Gastroesophageal sphincter (tissue), 4 donors: Measurements from ENCODE around the gene RMP24.
"Not testable (repeated sequence)": the region's sequence is repeated elsewhere in the genome, so short reads cannot be mapped to it uniquely, and the experiment has no call there.

Experiments used
- ATAC-seq: fragments of 150-250 bp; one replicate; pipeline ENCODE4 v1.9.1; 2016; ENCODE audit warnings: mild to moderate bottlenecking, moderate library complexity
- H3K27ac ChIP-seq, 4 donors: fragments of 200-600 bp; sonication (generic) in 3 of 4; 1 replicate in 3 of 4; 2 replicates in 1 of 4; pipeline ENCODE4 v1.5.1; 2016 to 2019
- H3K27me3 ChIP-seq: fragments of 200-600 bp; sonication (generic); one replicate; pipeline ENCODE4 v1.5.1; 2019
- H3K36me3 ChIP-seq, 2 donors: fragments of 200-600 bp; sonication (generic); one replicate each; pipeline ENCODE4 v1.5.1; 2019; ENCODE audit warnings: control low read depth in 1 of 2
- H3K4me1 ChIP-seq, 3 donors: fragments of 200-600 bp; sonication (generic); 1 replicate in 2 of 3; 2 replicates in 1 of 3; pipeline ENCODE4 v1.5.1; 2016 to 2019; ENCODE audit warnings: control low read depth in 2 of 3
- H3K4me3 ChIP-seq, 2 donors: fragments of 200-600 bp; sonication (generic); one replicate each; pipeline ENCODE4 v1.5.1; 2019; ENCODE audit warnings: mild to moderate bottlenecking in 1 of 2, moderate library complexity in 1 of 2
- H3K9me3 ChIP-seq, 3 donors: fragments of 200-600 bp; sonication (generic); one replicate each; pipeline ENCODE4 v1.5.1; 2017 to 2019; ENCODE audit warnings: control low read depth in 2 of 3
- CTCF ChIP-seq, 4 experiments: fragments of 200-600 bp in 2 of 4; fragments of 450-650 bp in 2 of 4; sonication (generic) in 1 of 4; IDR thresholded peaks; one replicate each; pipeline ENCODE4 v1.5.1; 2017 to 2019; ENCODE audit warnings: antibody characterized with exemption in 4 of 4, mild to moderate bottlenecking in 2 of 4, moderate library complexity in 2 of 4
- EP300 ChIP-seq: sonication (generic); formaldehyde crosslinking; IDR thresholded peaks from one replicate; pipeline ENCODE4 v1.6.1; 2017; ENCODE audit warnings: antibody characterized with exemption, mild to moderate bottlenecking
- POLR2A ChIP-seq, 2 donors: fragments of 450-650 bp; IDR thresholded peaks; one replicate each; pipeline ENCODE4 v1.6.1; 2017; ENCODE audit warnings: antibody characterized with exemption in 2 of 2, mild to moderate bottlenecking in 2 of 2, moderate library complexity in 1 of 2
- POLR2AphosphoS5 ChIP-seq: sonication (generic); formaldehyde crosslinking; IDR thresholded peaks from one replicate; pipeline ENCODE4 v1.6.1; 2017; ENCODE audit warnings: antibody characterized with exemption
- WGBS, 2 donors: methylation state at CpG; one replicate each; pipeline ENCODE4 v1.1.5; 2018; ENCODE audit warnings: low coverage in 1 of 2; 5-methylcytosine and 5-hydroxymethylcytosine counted together

The RMP24 gene

GRCh38 chr18:35962320-35962719, 10.2 kb upstream of the RMP24 start:
- Histone ChIP-seq H3K36me3 (no peaks in the 10 kb centered on the region), H3K4me3 (no peak overlapping the region), H3K27ac (no peak overlapping the region), H3K9me3 (peaks cover 0 to 6% (median 0%) of the 10 kb centered on the region in 3 donors), H3K4me1 (no peaks in the 10 kb centered on the region), H3K27me3 (no peaks in the 10 kb centered on the region)
- TF ChIP-seq EP300 (no peak), POLR2A (IDR thresholded peaks at IDR 0.05) (no peak), CTCF (IDR thresholded peaks at IDR 0.05) (no peak), POLR2AphosphoS5 (no peak)
- 76 to 87% methylated on average over 1 to 2 of the region's 2 CpGs for WGBS, 2 donors
- ATAC-seq, result no peak

- Histone ChIP-seq H3K27ac (no peak overlapping the region), H3K27me3 (no peaks in the 10 kb centered on the region), H3K9me3 (peaks cover 0 to 6% (median 0%) of the 10 kb centered on the region in 3 donors), H3K4me1 (no peaks in the 10 kb centered on the region), H3K4me3 (no peak overlapping the region), H3K36me3 (no peaks in the 10 kb centered on the region)
- TF ChIP-seq CTCF (IDR thresholded peaks at IDR 0.05) (no peak), EP300 (no peak), POLR2AphosphoS5 (no peak), POLR2A (IDR thresholded peaks at IDR 0.05) (no peak)
- ATAC-seq, result no peak
Measured at GRCh38 chr18:35964319-35964718, 8.2 kb upstream of the RMP24 start.

- 72 to 100% methylated on average over 2 of the region's 4 CpGs for WGBS, 2 donors
- H3K4me3 ChIP-seq, H3K36me3 ChIP-seq, H3K9me3 ChIP-seq, H3K27ac ChIP-seq, ATAC-seq, H3K27me3 ChIP-seq: not testable (repeated sequence)
- H3K4me1 ChIP-seq, result peaks cover 0 to 13% (median 0%) of the 10 kb centered on the region in 3 donors
Measured at GRCh38 chr18:35967866-35968265, 4.6 kb upstream of the RMP24 start.

- no peaks in the 10 kb centered on the region for H3K27me3 ChIP-seq
- no peaks in the 10 kb centered on the region for H3K36me3 ChIP-seq
- TF ChIP-seq EP300, result no peak
- TF ChIP-seq POLR2AphosphoS5, result no peak
- TF ChIP-seq CTCF (IDR thresholded peaks at IDR 0.05), result no peak
- TF ChIP-seq POLR2A (IDR thresholded peaks at IDR 0.05), result no peak
- H3K9me3 ChIP-seq, result no peaks in the 10 kb centered on the region
- ATAC-seq, result no peak
- no peak overlapping the region for H3K4me3 ChIP-seq
- H3K4me1 ChIP-seq, result peaks cover 2 to 18% (median 2%) of the 10 kb centered on the region in 3 donors
- 75 to 79% methylated on average over 9 of the region's 9 CpGs for WGBS, 2 donors
- H3K27ac ChIP-seq, result no peak overlapping the region
Measured at GRCh38 chr18:35968278-35968880, 4.1 kb upstream of the RMP24 start.

- Histone ChIP-seq H3K4me3 (no peak overlapping the region), H3K4me1 (peaks cover 7 to 31% (median 8%) of the 10 kb centered on the region in 3 donors), H3K27me3 (no peaks in the 10 kb centered on the region), H3K27ac (no peak overlapping the region), H3K36me3 (peaks cover 0 to 1% of the 10 kb centered on the region in 2 donors), H3K9me3 (no peaks in the 10 kb centered on the region)
- ATAC-seq, result no peak
- TF ChIP-seq CTCF (IDR thresholded peaks at IDR 0.05) (no peak), EP300 (no peak), POLR2AphosphoS5 (no peak), POLR2A (IDR thresholded peaks at IDR 0.05) (no peak)
Measured at GRCh38 chr18:35969676-35970075, 2.8 kb upstream of the RMP24 start.
